HG03066 (cell line): ENCODE measurements around the gene GRM7.

Source experiments
- ATAC-seq: cut with Tn5 transposase; IDR thresholded peaks from one replicate; pipeline ENCODE4 v1.9.1; 2021; ENCODE audit warnings: low read depth; ENCODE audit not compliant: unreplicated experiment

Gene GRM7

GRCh38 chr3:7112523-7113056 lies 251.7 kb downstream of the GRM7 start:
- no peak for ATAC-seq

- ATAC-seq: peak; percentile 56
These were observed 283.9 kb downstream of the GRM7 start for GRCh38 chr3:7144697-7145308.

- ATAC-seq: no peak
These were observed 285.6 kb downstream of the GRM7 start for GRCh38 chr3:7146529-7146928.

- ATAC-seq: no peak
These were observed 297.6 kb downstream of the GRM7 start for GRCh38 chr3:7158516-7158915.

GRCh38 chr3:7160689-7161088 lies 299.8 kb downstream of the GRM7 start:
- ATAC-seq: no peak

- ATAC-seq: no peak
These were observed 305.5 kb downstream of the GRM7 start for GRCh38 chr3:7166460-7166859.

- no peak for ATAC-seq
These were observed 310.6 kb downstream of the GRM7 start for GRCh38 chr3:7171493-7171892.

- no peak for ATAC-seq
These were observed 312.1 kb downstream of the GRM7 start for GRCh38 chr3:7172996-7173395.

GRCh38 chr3:7188551-7188950 lies 327.6 kb downstream of the GRM7 start:
- no peak for ATAC-seq

GRCh38 chr3:7190095-7190494 lies 329.2 kb downstream of the GRM7 start:
- no peak for ATAC-seq

GRCh38 chr3:7193269-7193668 lies 332.4 kb downstream of the GRM7 start:
- no peak for ATAC-seq

- no peak for ATAC-seq
These were observed 333.3 kb downstream of the GRM7 start for GRCh38 chr3:7194071-7194835.

GRCh38 chr3:7195934-7196333 lies 335.0 kb downstream of the GRM7 start:
- ATAC-seq: no peak

- no peak for ATAC-seq
These were observed 340.9 kb downstream of the GRM7 start for GRCh38 chr3:7201784-7202183.

GRCh38 chr3:7203969-7204847 lies 343.3 kb downstream of the GRM7 start:
- no peak for ATAC-seq

- no peak for ATAC-seq
These were observed 343.9 kb downstream of the GRM7 start for GRCh38 chr3:7204848-7205156.

GRCh38 chr3:7205535-7205934 lies 344.6 kb downstream of the GRM7 start:
- ATAC-seq: no peak

GRCh38 chr3:7205962-7206361 lies 345.0 kb downstream of the GRM7 start:
- peak; percentile 51 for ATAC-seq

- no peak for ATAC-seq
These were observed 346.2 kb downstream of the GRM7 start for GRCh38 chr3:7207125-7207524.

GRCh38 chr3:7207928-7208327 lies 347.0 kb downstream of the GRM7 start:
- ATAC-seq: no peak

GRCh38 chr3:7209098-7209497 lies 348.2 kb downstream of the GRM7 start:
- ATAC-seq: no peak
